NB4 (cell line): ENCODE data around the gene SLC16A10.
"Not testable (repeated sequence)": the region's sequence is repeated elsewhere in the genome, so short reads cannot be mapped to it uniquely, and the experiment has no call there.

Source experiments
- DNase-seq: peaks from one replicate; pipeline ENCODE4 v3.0.0; 2010; ENCODE audit warnings: low read depth
- H3K4me3 ChIP-seq: one replicate; pipeline ENCODE4 v1.5.1; 2011; ENCODE audit warnings: mild to moderate bottlenecking, low read depth, low read length, moderate library complexity
- CTCF ChIP-seq: IDR thresholded peaks from one replicate; pipeline ENCODE4 v1.5.1; 2012; ENCODE audit warnings: low read depth, low read length
- MAX ChIP-seq: IDR thresholded peaks from 2 replicates; pipeline ENCODE4 v1.6.1; 2011; ENCODE audit warnings: low read depth, low read length
- MYC ChIP-seq: IDR thresholded peaks from 2 replicates; pipeline ENCODE4 v1.6.1; 2011; ENCODE audit warnings: low read depth, low read length
- POLR2A ChIP-seq: IDR thresholded peaks from 2 replicates; pipeline ENCODE4 v1.6.1; 2011; ENCODE audit warnings: mild to moderate bottlenecking; ENCODE audit not compliant: insufficient read length; ENCODE audit errors: extremely low read depth

SLC16A10 gene

DNA sequence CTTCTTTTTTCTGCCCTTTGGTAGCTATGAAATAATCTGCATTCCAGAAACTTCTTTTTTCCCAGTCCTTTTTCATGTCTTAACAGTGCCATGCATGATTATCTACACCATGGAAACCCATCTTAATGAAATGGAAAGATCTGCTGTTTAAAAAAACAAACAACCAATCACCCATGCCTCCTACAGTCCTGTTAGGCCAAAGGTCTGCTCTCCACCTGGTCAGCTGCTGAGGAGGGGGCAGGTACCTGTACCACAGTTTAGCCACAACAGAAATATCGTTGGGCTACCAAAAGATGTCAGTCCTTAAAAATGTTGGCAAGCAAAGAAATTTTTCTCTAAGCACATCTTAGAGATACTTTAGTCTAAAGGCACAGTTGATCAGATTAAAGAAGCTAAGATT lies 112.6 kb downstream of the SLC16A10 start:
- DNase-seq, result no peak
- H3K4me3 ChIP-seq, result no peak overlapping the region
- TF ChIP-seq MAX, result no peak

DNA sequence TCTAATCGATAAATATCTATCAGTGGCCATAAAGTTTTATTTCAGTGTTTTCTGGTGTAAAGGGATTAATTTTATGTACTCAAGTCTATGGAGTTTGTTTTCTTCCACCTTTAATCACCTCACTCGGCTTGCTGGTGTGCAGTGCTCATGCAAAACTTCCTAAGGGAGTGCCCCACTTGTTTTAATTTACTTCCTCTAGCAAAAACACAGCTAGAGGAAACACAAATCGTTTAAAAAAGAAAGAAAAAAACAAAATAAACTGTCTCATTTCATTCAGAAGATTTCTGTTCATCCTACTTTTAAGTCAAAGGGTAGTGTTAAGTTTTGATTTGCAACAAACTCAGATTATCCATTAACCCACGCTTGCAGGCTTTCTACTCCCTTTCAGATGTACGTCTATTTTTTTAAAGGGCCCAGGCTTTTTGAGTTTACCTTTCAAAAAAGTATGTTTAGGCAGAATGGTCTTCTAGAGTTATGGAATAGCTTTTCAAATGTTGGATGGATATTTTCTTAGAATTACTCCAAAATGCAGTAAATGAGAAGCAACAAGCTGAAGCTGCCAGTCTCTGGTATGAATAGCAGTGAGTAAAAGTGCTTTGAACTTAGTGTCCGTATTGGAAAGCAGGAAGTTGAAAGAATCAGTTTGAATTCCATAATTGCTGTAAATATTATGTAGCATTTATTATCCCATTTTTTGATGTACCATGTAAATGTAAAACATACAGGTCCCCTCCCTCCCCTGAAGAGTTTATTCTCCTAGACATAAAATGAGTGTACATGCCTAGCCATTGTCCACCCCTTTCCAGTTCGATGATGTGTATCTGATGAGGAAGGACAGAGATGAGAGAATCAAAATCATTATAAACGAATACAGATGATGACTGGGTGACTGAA lies 113.3 kb downstream of the SLC16A10 start:
- TF ChIP-seq MYC, result no peak
- no peak for TF ChIP-seq POLR2A
- TF ChIP-seq CTCF, result no peak
- TF ChIP-seq MAX, result no peak
- no peak for DNase-seq
- no peak overlapping the region for H3K4me3 ChIP-seq

DNA sequence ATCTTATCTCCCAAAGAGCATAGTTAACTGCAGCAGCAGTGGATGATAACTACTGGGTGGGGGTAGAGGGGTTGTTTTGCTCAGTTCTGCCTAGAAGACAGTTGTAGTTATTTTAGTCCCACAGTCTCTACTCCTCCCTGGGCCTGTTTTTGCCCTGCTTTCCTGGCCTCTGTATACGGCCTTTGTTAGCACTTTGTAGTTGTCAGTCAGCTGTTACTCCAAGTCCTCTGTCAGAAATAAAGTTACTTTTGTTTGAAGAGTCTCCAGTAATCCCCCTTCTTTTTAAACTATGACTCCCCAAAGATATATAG lies 113.9 kb downstream of the SLC16A10 start:
- H3K4me3 ChIP-seq, result no peak overlapping the region
- TF ChIP-seq MYC (no peak), POLR2A (no peak), MAX (no peak), CTCF (no peak)
- no peak for DNase-seq

DNA sequence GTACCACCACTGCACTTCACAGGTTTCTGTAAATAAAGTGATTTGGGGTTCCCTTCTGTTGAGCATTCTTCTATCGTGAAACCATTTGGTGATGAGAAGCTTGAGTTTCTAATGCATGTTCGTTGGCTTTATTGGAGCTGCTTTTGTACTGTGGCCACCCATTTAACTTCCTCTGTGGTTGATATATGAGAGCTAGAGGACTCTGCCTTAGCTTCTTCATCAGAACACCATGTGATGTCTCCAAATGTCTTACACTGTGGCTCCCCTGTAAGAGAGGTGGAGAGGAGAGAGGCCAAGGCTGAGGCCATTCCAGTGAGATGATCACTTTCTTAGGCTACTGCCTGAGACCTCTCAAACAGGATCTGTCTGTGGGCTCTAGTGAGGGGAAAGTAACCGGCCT lies 114.5 kb downstream of the SLC16A10 start:
- no peak for TF ChIP-seq CTCF
- TF ChIP-seq POLR2A, result no peak
- TF ChIP-seq MAX, result 0 out of 2 replicates have a peak, but pooled peaks have one; percentile 16
- no peak for TF ChIP-seq MYC
- peak; percentile 12 for DNase-seq
- no peak overlapping the region for H3K4me3 ChIP-seq

- DNase-seq, H3K4me3 ChIP-seq: not testable (repeated sequence)
These were observed 116.2 kb downstream of the SLC16A10 start for GRCh38 chr6:111203539-111203938.

GRCh38 chr6:111204305-111204704 lies 117.0 kb downstream of the SLC16A10 start:
- H3K4me3 ChIP-seq, result no peak overlapping the region
- DNase-seq, result no peak
- TF ChIP-seq POLR2A (no peak), CTCF (no peak), MAX (no peak), MYC (no peak)

DNA sequence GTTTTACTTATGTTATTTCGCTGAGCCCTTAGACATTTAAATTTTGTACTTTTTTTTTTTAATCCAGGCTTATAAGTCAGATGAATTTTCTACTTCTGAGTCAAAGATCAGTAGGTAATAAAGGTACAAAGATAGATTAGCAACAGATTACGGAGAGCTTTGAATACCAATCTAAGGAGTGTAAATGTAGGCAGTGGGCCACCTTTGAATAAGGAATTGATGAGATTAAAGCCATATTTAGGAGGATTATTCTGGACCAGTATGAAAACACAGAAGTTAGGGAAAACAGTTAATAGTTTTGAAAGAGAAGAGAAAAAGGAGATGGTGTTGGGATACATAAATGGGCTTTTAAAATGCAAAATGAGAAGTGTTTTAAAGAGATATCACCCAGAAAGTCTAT lies 117.6 kb downstream of the SLC16A10 start:
- no peak for TF ChIP-seq POLR2A
- no peak for TF ChIP-seq MYC
- no peak overlapping the region for H3K4me3 ChIP-seq
- DNase-seq, result no peak
